RWPE1 (cell line): ENCODE measurements around the gene ABHD11.
"Not testable (repeated sequence)": the region's sequence is repeated elsewhere in the genome, so short reads cannot be mapped to it uniquely, and the experiment has no call there.

Experiments used
- CTCF ChIA-PET: fragments of 350-600 bp; sonication (Branson Sonifier 250); formaldehyde crosslinking; extraction: SDS; loops from one replicate; lab custom pipeline; 2021; lab: Yijun Ruan, JAX
- POLR2A ChIA-PET: fragments of 400-600 bp; formaldehyde crosslinking; extraction: SDS; loops from one replicate; lab custom pipeline; 2020; ENCODE audit warnings: antibody characterized with exemption; ENCODE audit not compliant: low non-redundant PET; lab: Yijun Ruan, JAX
- DNase-seq: peaks from one replicate; pipeline ENCODE4 v3.0.0; 2012; ENCODE audit warnings: low spot score
- H3K27ac ChIP-seq: fragments of 450-650 bp; 2 replicates; pipeline ENCODE4 v1.5.1; 2017
- TF ChIP-seq, protein P1 (sequence below): fragments of 450-650 bp; conservative IDR thresholded peaks from 2 replicates; pipeline ENCODE4 v1.5.1; 2017; ENCODE audit warnings: low read depth, mild to moderate bottlenecking

The ABHD11 gene

DNA sequence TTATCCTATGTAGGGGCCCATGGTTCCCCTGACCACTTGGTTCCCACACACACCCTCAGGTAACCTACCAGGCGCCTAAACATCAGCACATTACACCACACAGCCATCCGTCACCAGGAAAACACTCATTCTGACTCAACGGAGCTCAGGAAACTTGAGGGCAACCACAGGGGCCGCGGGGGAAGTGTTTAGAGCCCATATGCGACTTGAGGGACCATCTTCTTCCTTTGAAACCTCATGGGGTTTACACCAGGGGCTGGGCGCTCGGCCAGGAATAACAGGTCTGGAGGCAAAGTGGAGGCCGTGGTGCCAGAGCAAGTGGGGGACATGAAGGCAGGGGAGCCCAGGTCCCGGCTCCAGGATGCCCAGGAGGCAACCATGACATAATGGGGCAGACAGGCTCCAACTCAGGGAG, 20.6 kb downstream of the ABHD11 start:
- CTCF ChIA-PET = interaction anchor here (0.6 to 0.7 kb wide), 2 partner anchors 11 to 22 kb away, joined by 3 to 5 read pairs; no protein-coding TSS in a partner anchor
- TF ChIP-seq, protein P1, sequence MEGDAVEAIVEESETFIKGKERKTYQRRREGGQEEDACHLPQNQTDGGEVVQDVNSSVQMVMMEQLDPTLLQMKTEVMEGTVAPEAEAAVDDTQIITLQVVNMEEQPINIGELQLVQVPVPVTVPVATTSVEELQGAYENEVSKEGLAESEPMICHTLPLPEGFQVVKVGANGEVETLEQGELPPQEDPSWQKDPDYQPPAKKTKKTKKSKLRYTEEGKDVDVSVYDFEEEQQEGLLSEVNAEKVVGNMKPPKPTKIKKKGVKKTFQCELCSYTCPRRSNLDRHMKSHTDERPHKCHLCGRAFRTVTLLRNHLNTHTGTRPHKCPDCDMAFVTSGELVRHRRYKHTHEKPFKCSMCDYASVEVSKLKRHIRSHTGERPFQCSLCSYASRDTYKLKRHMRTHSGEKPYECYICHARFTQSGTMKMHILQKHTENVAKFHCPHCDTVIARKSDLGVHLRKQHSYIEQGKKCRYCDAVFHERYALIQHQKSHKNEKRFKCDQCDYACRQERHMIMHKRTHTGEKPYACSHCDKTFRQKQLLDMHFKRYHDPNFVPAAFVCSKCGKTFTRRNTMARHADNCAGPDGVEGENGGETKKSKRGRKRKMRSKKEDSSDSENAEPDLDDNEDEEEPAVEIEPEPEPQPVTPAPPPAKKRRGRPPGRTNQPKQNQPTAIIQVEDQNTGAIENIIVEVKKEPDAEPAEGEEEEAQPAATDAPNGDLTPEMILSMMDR = no peak
- H3K27ac ChIP-seq = peak overlapping the region; percentile 89
- POLR2A ChIA-PET = no interaction called here
- DNase-seq = peak; percentile 68

- CTCF ChIA-PET = interaction anchor here (0.5 to 0.9 kb wide), 3 partner anchors 105 to 285 kb away, joined by 3 to 4 read pairs (median 4); no protein-coding TSS in a partner anchor
These were observed 21.4 kb downstream of the ABHD11 start for GRCh38 chr7:73717025-73717807.

GRCh38 chr7:73716318-73716890, 22.2 kb downstream of the ABHD11 start:
- ChIA-PET CTCF (interaction anchor here (0.5 to 1.2 kb wide), 6 partner anchors 9 to 284 kb away, joined by 3 to 4 read pairs (median 3); no protein-coding TSS in a partner anchor), POLR2A (interaction anchor here (0.6 kb wide), 1 partner anchor 10 kb away, joined by 3 read pairs; no protein-coding TSS in a partner anchor)
- H3K27ac ChIP-seq = peak overlapping the region; percentile 89
- DNase-seq = no peak
- TF ChIP-seq, protein P1 = no peak

More at GRCh38 chr7:73717025-73717807, 21.4 kb downstream of the ABHD11 start:
- H3K27ac ChIP-seq = peak overlapping the region; percentile 89
- POLR2A ChIA-PET = no interaction called here
- TF ChIP-seq, protein P1 = no peak
- DNase-seq = no peak

DNA sequence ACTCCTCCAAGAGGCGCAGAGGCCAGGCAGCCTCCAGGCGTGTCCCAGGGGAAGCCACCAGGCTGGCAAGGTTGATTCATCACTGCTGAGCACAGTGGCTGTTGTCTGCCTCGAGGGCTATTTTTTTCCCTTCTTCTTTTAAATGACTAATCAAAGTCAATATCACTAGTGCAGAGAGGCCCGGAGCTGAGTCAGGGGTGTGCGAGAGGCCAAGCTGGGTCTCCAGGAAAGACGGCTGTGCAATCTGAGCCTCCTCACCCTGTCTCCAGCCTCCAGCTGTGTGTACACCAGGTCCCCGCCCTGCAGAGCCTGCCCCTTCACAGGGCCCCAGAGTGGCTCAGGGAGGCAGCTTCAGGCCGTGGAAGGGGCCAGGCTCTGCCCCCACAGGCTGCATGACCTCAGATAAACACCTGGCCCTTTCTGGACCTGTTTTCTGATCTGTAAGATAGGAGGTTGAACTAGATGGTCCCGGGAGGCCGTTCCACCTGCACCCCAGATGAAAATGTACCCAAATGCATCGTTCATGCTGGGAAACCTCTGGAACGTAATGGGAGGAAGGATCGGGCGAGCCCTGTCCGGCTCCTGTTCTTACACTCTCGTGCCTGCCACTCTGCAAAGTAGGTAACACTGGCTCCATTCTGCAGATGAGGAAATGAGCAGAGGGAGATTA, 22.8 kb downstream of the ABHD11 start:
- DNase-seq = peak; percentile 96
- TF ChIP-seq, protein P1 = no peak
- ChIA-PET CTCF (interaction anchor here (0.5 to 1.2 kb wide), 6 partner anchors 10 to 487 kb away, joined by 3 to 5 read pairs (median 4); no protein-coding TSS in a partner anchor), POLR2A (interaction anchor here (0.6 kb wide), 1 partner anchor 10 kb away, joined by 3 read pairs; no protein-coding TSS in a partner anchor)
- H3K27ac ChIP-seq = peak overlapping the region; percentile 89

GRCh38 chr7:73713319-73713718, 25.3 kb downstream of the ABHD11 start:
- DNase-seq, POLR2A ChIA-PET, CTCF ChIA-PET: not testable (repeated sequence)
- H3K27ac ChIP-seq = peak overlapping the region; percentile 1

- CTCF ChIA-PET = no interaction called here
- POLR2A ChIA-PET = no interaction called here
- no peak for DNase-seq
- TF ChIP-seq, protein P1 = no peak
- H3K27ac ChIP-seq = peak overlapping the region; percentile 8; the same call in 1 of the 2 replicates
These were observed 25.8 kb downstream of the ABHD11 start for GRCh38 chr7:73712773-73713172.
